Psoas muscle (tissue), 8 donors: ENCODE data around the gene ZMIZ1. TPM values are rescaled to one million over a fixed set of nuclear protein-coding genes. Genes with fewer than 3 reads are reported as not detected.

Experiments
- ATAC-seq, 4 donors: fragments of 200-7000 bp; cut with Tn5 transposase; one replicate each; pipeline ENCODE4 v1.9.1; 2020; ENCODE audit warnings: moderate library complexity in 3 of 4, mild to moderate bottlenecking in 2 of 4
- DNase-seq, 2 donors: peaks; one replicate each; pipeline ENCODE4 v3.0.0-alpha.2; 2020
- H3K27ac ChIP-seq: fragments of 200-600 bp; one replicate; pipeline ENCODE4 v1.8.0; 2022
- H3K27me3 ChIP-seq, 3 donors: fragments of 200-600 bp in 1 of 3; one replicate each; pipeline versions ENCODE4 v1.6.1 to v1.8.0; 2013 to 2022; ENCODE audit warnings: low read length in 2 of 3, mild to moderate bottlenecking in 2 of 3, moderate library complexity in 1 of 3; ENCODE audit not compliant: insufficient read depth in 3 of 3
- H3K36me3 ChIP-seq, 2 donors: fragments of 200-600 bp in 1 of 2; one replicate each; pipeline versions ENCODE4 v1.6.1 to v1.8.0; 2013 to 2022; ENCODE audit warnings: low read depth in 1 of 2, mild to moderate bottlenecking in 1 of 2, moderate library complexity in 1 of 2; ENCODE audit not compliant: insufficient read depth in 1 of 2
- H3K4me1 ChIP-seq: fragments of 200-600 bp; one replicate; pipeline ENCODE4 v1.8.0; 2022
- H3K4me3 ChIP-seq: fragments of 200-600 bp; one replicate; pipeline ENCODE4 v1.8.0; 2022; ENCODE audit warnings: mild to moderate bottlenecking
- H3K9me3 ChIP-seq: fragments of 200-600 bp; one replicate; pipeline ENCODE4 v1.8.0; 2022
- WGBS, 3 donors: extraction: QIAGEN DNeasy Blood & Tissue Kit; methylation state at CpG; one replicate each; pipeline versions ENCODE4 v1.1.6 to v1.1.7; 2013; 5-methylcytosine and 5-hydroxymethylcytosine counted together
- intact Hi-C, 2 donors: fragments of 100-400 bp; cut with DNase I; formaldehyde crosslinking; loops; one replicate each; pipeline versions ENCODE4 v1.11.0 to v1.14.2; 2022
- polyA plus RNA-seq, 3 donors: library from polyadenylated mRNA; stranded (reverse); fragments of 200-250 nt; gene quantifications; one replicate each; pipeline ENCODE4 v1.2.3, GENCODE V29; 2013
- total RNA-seq, 4 donors: library from RNA; stranded (reverse); fragmentation: NEBNext Ultra II Directional in 2 of 4; extraction: Animal tissue kit (Norgen Biotek cat#: 25700) in 2 of 4; gene quantifications; one replicate each; pipeline versions ENCODE4 v1.2.1 to v1.2.4, GENCODE V29; 2021 to 2023
- TF ChIP-seq, protein P1 (sequence below): fragments of 200-600 bp; IDR thresholded peaks from one replicate; pipeline ENCODE4 v1.8.0; 2022; ENCODE audit warnings: antibody characterized with exemption
- donor health status: healthy with polysubstance abuse.
- donor health status: DM: no; HTN: no; CAD: no; lungs with moderate emphysema.
- donor health status: Bipolar disorder and iron deficiency.
- donor health status: healthy.
- donor health status: DM: yes; HTN: yes; CAD: no.
- donor health status: DM: no; HTN: no; CAD: no.
- donor health status: DM: no; HTN: no; CAD: no.
- donor health status: DM: yes; HTN: yes; CAD: no.

Gene ZMIZ1
- total and polyA plus RNA-seq, 7 donors: 10.4 to 37.6 (median 30.0) TPM

DNA sequence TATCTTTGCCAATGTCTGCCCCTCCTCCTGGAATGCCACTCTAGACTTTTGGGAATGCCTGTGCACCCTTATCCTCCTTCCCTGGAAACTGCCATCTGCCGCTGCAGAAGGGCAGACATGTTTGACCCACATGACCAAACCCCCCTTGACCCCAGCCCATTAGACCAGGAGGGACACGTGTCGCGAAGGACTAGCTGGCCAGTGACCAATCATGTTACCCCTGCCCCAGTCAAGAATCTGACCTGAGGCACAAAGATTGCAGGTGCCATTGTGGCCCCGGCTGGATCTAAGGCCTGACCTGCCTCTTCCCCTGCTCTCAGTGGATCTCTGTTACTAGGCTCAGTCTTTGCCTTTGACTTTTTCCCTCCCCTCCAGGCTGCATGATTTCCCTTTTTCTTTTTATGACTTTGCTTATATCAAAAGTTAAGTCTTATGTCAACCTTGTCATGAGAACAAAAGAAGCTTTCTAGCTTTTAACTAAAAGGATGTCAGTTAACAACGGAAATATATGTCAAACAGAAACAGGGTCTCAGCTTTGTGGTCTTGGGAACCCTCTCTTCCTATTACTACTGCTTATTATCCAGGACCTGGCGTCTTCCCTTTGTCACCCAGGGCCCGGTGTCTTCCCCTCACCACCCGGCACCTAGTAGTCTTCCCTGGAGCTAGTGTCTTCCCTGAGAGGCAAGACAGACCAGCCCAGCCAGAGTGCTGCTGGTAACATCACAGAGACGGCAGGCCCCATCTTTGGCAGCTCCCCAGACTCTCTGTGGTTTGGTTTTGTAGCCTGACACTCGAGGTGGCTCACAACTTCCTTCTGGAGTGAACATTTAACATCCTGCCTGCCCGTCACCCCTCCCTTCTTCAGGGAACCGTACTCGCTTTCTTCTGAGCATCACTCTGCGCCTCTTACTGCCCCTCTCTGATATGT lies 254.1 kb downstream of the ZMIZ1 start:
- peak in 1 of 4 donors; percentile 36 for ATAC-seq
- peak; percentile 61 to 64 for DNase-seq
- intact Hi-C loops: no loop called here
- no peak overlapping the region for H3K27ac ChIP-seq
- TF ChIP-seq, protein P1, sequence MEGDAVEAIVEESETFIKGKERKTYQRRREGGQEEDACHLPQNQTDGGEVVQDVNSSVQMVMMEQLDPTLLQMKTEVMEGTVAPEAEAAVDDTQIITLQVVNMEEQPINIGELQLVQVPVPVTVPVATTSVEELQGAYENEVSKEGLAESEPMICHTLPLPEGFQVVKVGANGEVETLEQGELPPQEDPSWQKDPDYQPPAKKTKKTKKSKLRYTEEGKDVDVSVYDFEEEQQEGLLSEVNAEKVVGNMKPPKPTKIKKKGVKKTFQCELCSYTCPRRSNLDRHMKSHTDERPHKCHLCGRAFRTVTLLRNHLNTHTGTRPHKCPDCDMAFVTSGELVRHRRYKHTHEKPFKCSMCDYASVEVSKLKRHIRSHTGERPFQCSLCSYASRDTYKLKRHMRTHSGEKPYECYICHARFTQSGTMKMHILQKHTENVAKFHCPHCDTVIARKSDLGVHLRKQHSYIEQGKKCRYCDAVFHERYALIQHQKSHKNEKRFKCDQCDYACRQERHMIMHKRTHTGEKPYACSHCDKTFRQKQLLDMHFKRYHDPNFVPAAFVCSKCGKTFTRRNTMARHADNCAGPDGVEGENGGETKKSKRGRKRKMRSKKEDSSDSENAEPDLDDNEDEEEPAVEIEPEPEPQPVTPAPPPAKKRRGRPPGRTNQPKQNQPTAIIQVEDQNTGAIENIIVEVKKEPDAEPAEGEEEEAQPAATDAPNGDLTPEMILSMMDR: no peak
- H3K27me3 ChIP-seq: no peaks in the 10 kb centered on the region
- no peaks in the 10 kb centered on the region for H3K36me3 ChIP-seq
- peaks cover 10% of the 10 kb centered on the region for H3K4me1 ChIP-seq
- H3K9me3 ChIP-seq: no peaks in the 10 kb centered on the region
- no peak overlapping the region for H3K4me3 ChIP-seq
- 81 to 84% (median 83%) methylated on average over 15 of the region's 15 CpGs for WGBS, 3 donors

DNA sequence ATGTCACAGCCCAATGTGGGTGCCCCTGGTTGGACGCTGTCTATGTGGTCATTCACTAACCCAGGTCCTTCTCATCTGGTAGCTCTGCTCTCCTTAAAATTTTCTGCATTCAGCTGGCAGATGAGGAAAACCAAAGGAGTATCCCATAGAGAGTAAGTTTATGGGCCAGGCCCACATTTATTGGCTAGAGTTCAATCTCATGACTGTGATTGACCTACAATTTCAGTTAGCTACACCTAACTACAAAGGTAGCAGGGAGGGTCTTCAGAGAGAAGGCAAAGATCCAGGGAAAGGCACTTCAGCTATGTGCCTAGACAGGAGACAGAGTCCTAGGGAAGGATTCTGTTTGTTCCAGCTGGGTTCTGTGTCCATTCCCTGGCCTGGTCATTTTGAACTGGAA lies 254.8 kb downstream of the ZMIZ1 start:
- Histone ChIP-seq H3K9me3 (no peaks in the 10 kb centered on the region), H3K4me1 (peaks cover 8% of the 10 kb centered on the region), H3K27ac (no peak overlapping the region), H3K4me3 (no peak overlapping the region), H3K36me3 (no peaks in the 10 kb centered on the region), H3K27me3 (no peaks in the 10 kb centered on the region)
- 92 to 100% (median 95%) methylated on average over 1 of the region's 1 CpG for WGBS, 3 donors
- TF ChIP-seq, protein P1: no peak
- intact Hi-C loops: no loop called here
- no peak for DNase-seq
- no peak for ATAC-seq

DNA sequence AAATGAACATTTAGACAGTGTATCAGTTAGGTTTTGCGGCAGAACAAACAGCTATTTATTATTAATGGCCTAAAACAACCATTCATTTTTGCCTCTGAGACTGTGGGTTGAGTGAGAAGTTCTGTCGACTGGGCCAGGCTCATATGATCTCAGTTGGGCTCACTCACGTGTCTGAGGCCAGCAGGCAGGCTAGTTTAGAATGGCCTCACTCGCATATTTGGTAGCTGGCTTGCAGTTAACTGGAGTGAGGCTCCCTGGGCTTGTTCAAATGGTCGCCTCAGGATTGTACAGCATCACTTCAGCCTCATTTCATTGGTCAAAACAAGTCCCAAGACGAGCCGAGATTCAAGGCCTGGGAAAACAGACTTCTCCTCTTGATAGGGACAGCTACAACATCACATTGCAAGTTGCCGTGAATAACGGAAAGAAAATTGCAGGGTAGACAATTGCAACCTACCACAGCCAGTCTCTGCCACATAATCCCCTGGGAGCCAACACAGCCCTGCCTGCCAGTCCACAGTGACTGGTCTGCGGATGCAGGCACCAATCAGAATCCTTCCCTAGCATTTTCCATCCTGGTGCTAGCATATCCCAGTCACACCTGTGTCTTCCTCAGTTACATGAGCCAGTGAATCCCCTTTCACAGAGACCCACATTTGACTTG lies 255.4 kb downstream of the ZMIZ1 start:
- ATAC-seq (no peak), DNase-seq (no peak)
- Histone ChIP-seq H3K27ac (no peak overlapping the region), H3K4me1 (peaks cover 8% of the 10 kb centered on the region), H3K4me3 (no peak overlapping the region), H3K36me3 (no peaks in the 10 kb centered on the region), H3K27me3 (no peaks in the 10 kb centered on the region), H3K9me3 (no peaks in the 10 kb centered on the region)
- WGBS, 3 donors: 78 to 87% (median 79%) methylated on average over 10 of the region's 10 CpGs
- intact Hi-C loops: no loop called here
- TF ChIP-seq, protein P1: no peak

DNA sequence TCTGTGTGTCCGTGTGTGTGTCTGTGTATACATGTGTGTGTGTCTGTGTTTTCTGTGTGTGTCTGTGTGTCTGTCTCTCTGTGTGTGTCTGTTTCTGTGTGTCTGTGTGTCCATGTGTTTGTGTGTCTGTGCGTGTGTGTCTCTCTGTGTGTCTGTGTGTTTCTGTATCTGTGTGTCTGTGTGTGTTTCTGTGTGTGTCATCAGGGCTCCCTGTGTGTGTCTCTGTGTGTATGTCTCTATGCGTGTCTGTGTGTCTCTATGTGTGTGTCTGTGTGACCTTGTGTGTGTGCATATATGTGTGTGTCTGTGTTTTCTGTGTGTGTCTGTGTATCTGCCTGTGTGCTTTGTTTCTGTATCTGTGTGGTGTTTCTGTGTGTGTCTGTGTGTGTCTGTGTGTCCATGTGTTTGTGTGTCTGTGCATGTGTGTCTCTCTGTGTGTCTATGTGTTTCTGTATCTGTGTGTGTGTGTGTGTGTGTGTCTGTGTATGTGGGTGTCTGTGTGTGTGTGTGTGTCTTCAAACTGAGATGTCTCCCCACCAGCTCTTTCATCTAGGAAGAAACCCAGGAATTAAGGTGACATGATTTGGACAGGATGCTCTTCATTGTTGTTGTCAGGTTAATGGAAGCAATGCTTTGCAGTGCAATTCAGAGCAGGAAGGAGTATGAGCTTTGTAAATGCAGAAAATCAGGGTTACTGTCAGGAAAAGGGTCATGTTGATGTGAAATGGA lies 257.8 kb downstream of the ZMIZ1 start:
- intact Hi-C loops: no loop called here
- Histone ChIP-seq H3K4me3 (no peak overlapping the region), H3K27me3 (no peaks in the 10 kb centered on the region), H3K4me1 (no peaks in the 10 kb centered on the region), H3K9me3 (no peaks in the 10 kb centered on the region), H3K27ac (no peak overlapping the region), H3K36me3 (no peaks in the 10 kb centered on the region)
- no peak for DNase-seq
- ATAC-seq: no peak
- WGBS, 3 donors: 92 to 96% (median 95%) methylated on average over 3 of the region's 3 CpGs
- TF ChIP-seq, protein P1: no peak
